Subcutaneous adipose tissue (tissue), 4 donors: ENCODE measurements around the gene PRPF18. TPM values are rescaled to one million over a fixed set of nuclear protein-coding genes. Genes with fewer than 3 reads are reported as not detected.

ENCODE experiments used
- CTCF ChIP-seq: fragments of 450-650 bp; IDR thresholded peaks from one replicate; pipeline ENCODE4 v1.5.1; 2016; ENCODE audit warnings: low read depth, mild to moderate bottlenecking, control low read depth, antibody characterized with exemption, moderate library complexity
- total RNA-seq, 4 donors: library from RNA; depleted of rRNA; stranded (reverse); fragments of >200 nt; gene quantifications; one replicate each; pipeline ENCODE4 v1.1.0, GENCODE V29; 2016

The PRPF18 gene
- total RNA-seq, 4 donors from 2014 or later, result 22.1 to 31.0 (median 26.8) TPM

GRCh38 chr10:13658264-13658663, 71.5 kb downstream of the PRPF18 start:
- TF ChIP-seq CTCF, result no peak

- TF ChIP-seq CTCF, result no peak
Measured at GRCh38 chr10:13658871-13659685, 72.3 kb downstream of the PRPF18 start.

GRCh38 chr10:13659887-13660550, 73.3 kb downstream of the PRPF18 start:
- TF ChIP-seq CTCF, result no peak

- no peak for TF ChIP-seq CTCF
Measured at GRCh38 chr10:13660551-13660920, 73.8 kb downstream of the PRPF18 start.

GRCh38 chr10:13661256-13661655, 74.5 kb downstream of the PRPF18 start:
- TF ChIP-seq CTCF, result no peak

GRCh38 chr10:13665516-13666262, 78.9 kb downstream of the PRPF18 start:
- TF ChIP-seq CTCF, result no peak

GRCh38 chr10:13668126-13668525, 81.4 kb downstream of the PRPF18 start:
- no peak for TF ChIP-seq CTCF
